H1 (cell line): ENCODE measurements around the gene ISM1. TPM values are rescaled to one million over a fixed set of nuclear protein-coding genes. Genes with fewer than 3 reads are reported as not detected.

ENCODE experiments used
- HDAC6 ChIP-seq: IDR thresholded peaks from one replicate; pipeline ENCODE4 v1.7.1; 2012; ENCODE audit warnings: low read depth, mild to moderate bottlenecking, inconsistent platforms, low read length, moderate library complexity
- NANOG ChIP-seq: IDR thresholded peaks from 2 replicates; pipeline ENCODE4 v1.6.1; 2011; ENCODE audit warnings: low read length, low read depth, mild to moderate bottlenecking, inconsistent platforms; ENCODE audit not compliant: insufficient read depth, poor library complexity, severe bottlenecking
- NRF1 ChIP-seq: IDR thresholded peaks from 2 replicates; pipeline ENCODE4 v1.6.1; 2011; ENCODE audit warnings: mild to moderate bottlenecking, low read depth, low read length, improper control_type of control experiment
- POLR2AphosphoS5 ChIP-seq: IDR thresholded peaks from 2 replicates; pipeline ENCODE4 v1.6.1; 2011; ENCODE audit warnings: low read depth, low read length
- SIX5 ChIP-seq: IDR thresholded peaks from 2 replicates; pipeline ENCODE4 v1.6.1; 2011; ENCODE audit warnings: mild to moderate bottlenecking, low read depth, low read length
- TBP ChIP-seq: IDR thresholded peaks from 2 replicates; pipeline ENCODE4 v1.6.1; 2011; ENCODE audit warnings: low read depth, low read length, improper control_type of control experiment
- polyA plus RNA-seq, 7 experiments: library from polyadenylated mRNA; depleted of rRNA in 3 of 7; stranded (reverse) in 5 of 7; unstranded in 2 of 7; fragments of >200 nt in 5 of 7; fragments of 200-250 nt in 2 of 7; gene quantifications; 1 replicate in 5 of 7; 2 replicates in 1 of 7; 4 replicates in 1 of 7; pipeline versions ENCODE4 v1.2.1 to v1.2.3, GENCODE V29; 2011 to 2013; ENCODE audit warnings: missing spikeins in 2 of 7, mixed read lengths in 2 of 7
- total RNA-seq: library from RNA; stranded (reverse); fragmentation: NEBNext Ultra II Directional; extraction: Animal tissue kit (Norgen Biotek cat#: 25700); gene quantifications from 2 replicates; pipeline ENCODE4 v1.2.1, GENCODE V29; 2021
- TF ChIP-seq, protein P1 (sequence below): fragments of 300-600 bp; sonication (generic); IDR thresholded peaks from 2 replicates; pipeline ENCODE4 v1.7.1; 2012; ENCODE audit warnings: low read length, moderate library complexity, mild to moderate bottlenecking, inconsistent platforms; ENCODE audit not compliant: insufficient replicate concordance
- TF ChIP-seq, protein P2 (sequence below): IDR thresholded peaks from 2 replicates; pipeline ENCODE4 v1.6.1; 2011; ENCODE audit warnings: low read depth, mild to moderate bottlenecking, low read length; ENCODE audit not compliant: insufficient read depth

ISM1 gene
- total and polyA plus RNA-seq, 2 of the 8 experiments (the other 6 are each of a cell fraction or from before 2014, with no cell fraction given), result 0.62 to 0.97 TPM

DNA sequence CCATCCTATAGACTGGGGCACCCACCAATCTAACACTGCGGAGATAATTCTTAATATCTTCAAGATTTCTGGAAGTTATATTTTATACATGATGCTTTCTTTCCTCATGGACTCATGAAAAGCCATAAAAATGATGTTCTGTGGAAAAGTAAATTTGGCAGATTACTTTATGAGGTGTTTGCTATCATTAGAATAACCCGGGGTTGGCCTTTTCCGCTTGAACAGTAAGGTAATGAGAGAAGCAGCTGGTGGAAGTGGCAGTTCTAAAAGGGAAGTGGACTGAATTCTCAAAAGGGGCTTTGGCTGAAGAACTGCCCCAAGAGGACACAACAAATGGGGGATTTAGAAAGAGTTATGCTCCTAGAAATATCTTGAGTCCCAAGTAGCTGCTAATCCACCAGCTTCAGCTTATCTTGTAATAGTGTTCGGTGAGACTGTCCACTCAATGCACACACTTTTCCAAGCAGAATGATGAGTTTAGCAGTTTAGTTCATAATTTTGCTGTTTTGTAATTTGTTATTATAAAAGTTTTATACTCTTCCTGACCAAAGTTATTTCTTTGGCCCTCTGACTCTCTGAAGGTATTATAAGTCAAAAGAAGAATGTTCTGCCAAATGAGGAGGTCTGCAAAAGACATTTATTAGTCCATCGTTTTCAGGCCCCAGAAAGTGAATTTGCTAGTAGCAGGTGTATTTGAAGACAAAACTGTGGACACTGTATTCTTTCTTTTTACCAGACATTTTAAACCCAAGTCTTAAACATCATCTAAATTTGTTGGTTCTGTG is 2.9 kb downstream of the ISM1 start (continued):
- TF ChIP-seq, protein P1, sequence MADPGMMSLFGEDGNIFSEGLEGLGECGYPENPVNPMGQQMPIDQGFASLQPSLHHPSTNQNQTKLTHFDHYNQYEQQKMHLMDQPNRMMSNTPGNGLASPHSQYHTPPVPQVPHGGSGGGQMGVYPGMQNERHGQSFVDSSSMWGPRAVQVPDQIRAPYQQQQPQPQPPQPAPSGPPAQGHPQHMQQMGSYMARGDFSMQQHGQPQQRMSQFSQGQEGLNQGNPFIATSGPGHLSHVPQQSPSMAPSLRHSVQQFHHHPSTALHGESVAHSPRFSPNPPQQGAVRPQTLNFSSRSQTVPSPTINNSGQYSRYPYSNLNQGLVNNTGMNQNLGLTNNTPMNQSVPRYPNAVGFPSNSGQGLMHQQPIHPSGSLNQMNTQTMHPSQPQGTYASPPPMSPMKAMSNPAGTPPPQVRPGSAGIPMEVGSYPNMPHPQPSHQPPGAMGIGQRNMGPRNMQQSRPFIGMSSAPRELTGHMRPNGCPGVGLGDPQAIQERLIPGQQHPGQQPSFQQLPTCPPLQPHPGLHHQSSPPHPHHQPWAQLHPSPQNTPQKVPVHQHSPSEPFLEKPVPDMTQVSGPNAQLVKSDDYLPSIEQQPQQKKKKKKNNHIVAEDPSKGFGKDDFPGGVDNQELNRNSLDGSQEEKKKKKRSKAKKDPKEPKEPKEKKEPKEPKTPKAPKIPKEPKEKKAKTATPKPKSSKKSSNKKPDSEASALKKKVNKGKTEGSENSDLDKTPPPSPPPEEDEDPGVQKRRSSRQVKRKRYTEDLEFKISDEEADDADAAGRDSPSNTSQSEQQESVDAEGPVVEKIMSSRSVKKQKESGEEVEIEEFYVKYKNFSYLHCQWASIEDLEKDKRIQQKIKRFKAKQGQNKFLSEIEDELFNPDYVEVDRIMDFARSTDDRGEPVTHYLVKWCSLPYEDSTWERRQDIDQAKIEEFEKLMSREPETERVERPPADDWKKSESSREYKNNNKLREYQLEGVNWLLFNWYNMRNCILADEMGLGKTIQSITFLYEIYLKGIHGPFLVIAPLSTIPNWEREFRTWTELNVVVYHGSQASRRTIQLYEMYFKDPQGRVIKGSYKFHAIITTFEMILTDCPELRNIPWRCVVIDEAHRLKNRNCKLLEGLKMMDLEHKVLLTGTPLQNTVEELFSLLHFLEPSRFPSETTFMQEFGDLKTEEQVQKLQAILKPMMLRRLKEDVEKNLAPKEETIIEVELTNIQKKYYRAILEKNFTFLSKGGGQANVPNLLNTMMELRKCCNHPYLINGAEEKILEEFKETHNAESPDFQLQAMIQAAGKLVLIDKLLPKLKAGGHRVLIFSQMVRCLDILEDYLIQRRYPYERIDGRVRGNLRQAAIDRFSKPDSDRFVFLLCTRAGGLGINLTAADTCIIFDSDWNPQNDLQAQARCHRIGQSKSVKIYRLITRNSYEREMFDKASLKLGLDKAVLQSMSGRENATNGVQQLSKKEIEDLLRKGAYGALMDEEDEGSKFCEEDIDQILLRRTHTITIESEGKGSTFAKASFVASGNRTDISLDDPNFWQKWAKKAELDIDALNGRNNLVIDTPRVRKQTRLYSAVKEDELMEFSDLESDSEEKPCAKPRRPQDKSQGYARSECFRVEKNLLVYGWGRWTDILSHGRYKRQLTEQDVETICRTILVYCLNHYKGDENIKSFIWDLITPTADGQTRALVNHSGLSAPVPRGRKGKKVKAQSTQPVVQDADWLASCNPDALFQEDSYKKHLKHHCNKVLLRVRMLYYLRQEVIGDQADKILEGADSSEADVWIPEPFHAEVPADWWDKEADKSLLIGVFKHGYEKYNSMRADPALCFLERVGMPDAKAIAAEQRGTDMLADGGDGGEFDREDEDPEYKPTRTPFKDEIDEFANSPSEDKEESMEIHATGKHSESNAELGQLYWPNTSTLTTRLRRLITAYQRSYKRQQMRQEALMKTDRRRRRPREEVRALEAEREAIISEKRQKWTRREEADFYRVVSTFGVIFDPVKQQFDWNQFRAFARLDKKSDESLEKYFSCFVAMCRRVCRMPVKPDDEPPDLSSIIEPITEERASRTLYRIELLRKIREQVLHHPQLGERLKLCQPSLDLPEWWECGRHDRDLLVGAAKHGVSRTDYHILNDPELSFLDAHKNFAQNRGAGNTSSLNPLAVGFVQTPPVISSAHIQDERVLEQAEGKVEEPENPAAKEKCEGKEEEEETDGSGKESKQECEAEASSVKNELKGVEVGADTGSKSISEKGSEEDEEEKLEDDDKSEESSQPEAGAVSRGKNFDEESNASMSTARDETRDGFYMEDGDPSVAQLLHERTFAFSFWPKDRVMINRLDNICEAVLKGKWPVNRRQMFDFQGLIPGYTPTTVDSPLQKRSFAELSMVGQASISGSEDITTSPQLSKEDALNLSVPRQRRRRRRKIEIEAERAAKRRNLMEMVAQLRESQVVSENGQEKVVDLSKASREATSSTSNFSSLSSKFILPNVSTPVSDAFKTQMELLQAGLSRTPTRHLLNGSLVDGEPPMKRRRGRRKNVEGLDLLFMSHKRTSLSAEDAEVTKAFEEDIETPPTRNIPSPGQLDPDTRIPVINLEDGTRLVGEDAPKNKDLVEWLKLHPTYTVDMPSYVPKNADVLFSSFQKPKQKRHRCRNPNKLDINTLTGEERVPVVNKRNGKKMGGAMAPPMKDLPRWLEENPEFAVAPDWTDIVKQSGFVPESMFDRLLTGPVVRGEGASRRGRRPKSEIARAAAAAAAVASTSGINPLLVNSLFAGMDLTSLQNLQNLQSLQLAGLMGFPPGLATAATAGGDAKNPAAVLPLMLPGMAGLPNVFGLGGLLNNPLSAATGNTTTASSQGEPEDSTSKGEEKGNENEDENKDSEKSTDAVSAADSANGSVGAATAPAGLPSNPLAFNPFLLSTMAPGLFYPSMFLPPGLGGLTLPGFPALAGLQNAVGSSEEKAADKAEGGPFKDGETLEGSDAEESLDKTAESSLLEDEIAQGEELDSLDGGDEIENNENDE, result no peak
- no peak for TF ChIP-seq HDAC6
- TF ChIP-seq, protein P2, sequence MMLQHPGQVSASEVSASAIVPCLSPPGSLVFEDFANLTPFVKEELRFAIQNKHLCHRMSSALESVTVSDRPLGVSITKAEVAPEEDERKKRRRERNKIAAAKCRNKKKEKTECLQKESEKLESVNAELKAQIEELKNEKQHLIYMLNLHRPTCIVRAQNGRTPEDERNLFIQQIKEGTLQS, result no peak
- no peak for TF ChIP-seq SIX5
- no peak for TF ChIP-seq NANOG
- no peak for TF ChIP-seq NRF1
- no peak for TF ChIP-seq TBP
- no peak for TF ChIP-seq POLR2AphosphoS5
